ENCODE data around the gene RASAL2.
"Not testable (repeated sequence)": the region's sequence is repeated elsewhere in the genome, so short reads cannot be mapped to it uniquely, and the experiment has no call there.

Gene RASAL2

DNA sequence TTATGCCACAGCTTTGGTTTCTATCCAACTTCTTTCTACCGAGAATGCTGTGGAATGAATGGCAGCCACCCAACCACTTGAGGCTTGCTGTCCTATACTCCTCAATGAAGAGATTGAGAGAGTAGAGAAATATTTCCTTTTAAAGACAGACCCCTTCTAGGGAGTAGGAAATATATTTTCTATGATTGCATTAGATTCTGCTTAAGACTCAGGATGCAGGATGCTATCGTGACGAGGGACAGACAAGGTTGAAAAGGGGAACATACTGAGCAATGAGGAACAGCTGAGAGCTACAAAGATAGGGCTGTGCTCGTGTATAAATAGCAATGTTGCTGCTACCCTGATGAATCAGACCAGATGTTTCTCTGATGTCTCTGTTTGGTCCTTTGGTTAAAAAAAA lies 7.1 kb upstream of the RASAL2 start:
- no peaks in the 10 kb centered on the region for H3K36me3 ChIP-seq (ENCODE audit: insufficient read depth, low read length)
- H3K79me2 ChIP-seq (ENCODE audit: insufficient read depth, low read length): no peaks in the 10 kb centered on the region
- TF ChIP-seq EZH2phosphoT487 (IDR thresholded peaks at IDR 0.05; ENCODE audit: borderline replicate concordance): no peak
- TF ChIP-seq, protein P1, sequence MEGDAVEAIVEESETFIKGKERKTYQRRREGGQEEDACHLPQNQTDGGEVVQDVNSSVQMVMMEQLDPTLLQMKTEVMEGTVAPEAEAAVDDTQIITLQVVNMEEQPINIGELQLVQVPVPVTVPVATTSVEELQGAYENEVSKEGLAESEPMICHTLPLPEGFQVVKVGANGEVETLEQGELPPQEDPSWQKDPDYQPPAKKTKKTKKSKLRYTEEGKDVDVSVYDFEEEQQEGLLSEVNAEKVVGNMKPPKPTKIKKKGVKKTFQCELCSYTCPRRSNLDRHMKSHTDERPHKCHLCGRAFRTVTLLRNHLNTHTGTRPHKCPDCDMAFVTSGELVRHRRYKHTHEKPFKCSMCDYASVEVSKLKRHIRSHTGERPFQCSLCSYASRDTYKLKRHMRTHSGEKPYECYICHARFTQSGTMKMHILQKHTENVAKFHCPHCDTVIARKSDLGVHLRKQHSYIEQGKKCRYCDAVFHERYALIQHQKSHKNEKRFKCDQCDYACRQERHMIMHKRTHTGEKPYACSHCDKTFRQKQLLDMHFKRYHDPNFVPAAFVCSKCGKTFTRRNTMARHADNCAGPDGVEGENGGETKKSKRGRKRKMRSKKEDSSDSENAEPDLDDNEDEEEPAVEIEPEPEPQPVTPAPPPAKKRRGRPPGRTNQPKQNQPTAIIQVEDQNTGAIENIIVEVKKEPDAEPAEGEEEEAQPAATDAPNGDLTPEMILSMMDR (conservative IDR thresholded peaks at IDR 0.05; ENCODE audit: low read length): no peak
- H2AFZ ChIP-seq (ENCODE audit: low read length): no peak overlapping the region
- no peak overlapping the region for H3K4me3 ChIP-seq (ENCODE audit: low read length, poor library complexity, severe bottlenecking)
- H3K9me2 ChIP-seq (replicated peaks; ENCODE audit: low read depth, low read length): no peaks in the 10 kb centered on the region
- no peaks in the 10 kb centered on the region for H3K9me3 ChIP-seq (ENCODE audit: insufficient read depth, low read depth, low read length)
- no peaks in the 10 kb centered on the region for H3K4me1 ChIP-seq (ENCODE audit: insufficient read depth, low read length, poor library complexity, severe bottlenecking)
- H3K9ac ChIP-seq (ENCODE audit: low read depth, low read length, poor library complexity, severe bottlenecking): no peak overlapping the region
- no peaks in the 10 kb centered on the region for H3F3A ChIP-seq (ENCODE audit: low read depth)
- no peaks in the 10 kb centered on the region for H3K27me3 ChIP-seq (ENCODE audit: insufficient read depth, low read length, poor library complexity, severe bottlenecking)
- no peaks in the 10 kb centered on the region for H4K20me1 ChIP-seq (ENCODE audit: insufficient read depth, low read length, poor library complexity, severe bottlenecking)
- no peak overlapping the region for H3K4me2 ChIP-seq (ENCODE audit: low read depth, low read length, poor library complexity, severe bottlenecking)

DNA sequence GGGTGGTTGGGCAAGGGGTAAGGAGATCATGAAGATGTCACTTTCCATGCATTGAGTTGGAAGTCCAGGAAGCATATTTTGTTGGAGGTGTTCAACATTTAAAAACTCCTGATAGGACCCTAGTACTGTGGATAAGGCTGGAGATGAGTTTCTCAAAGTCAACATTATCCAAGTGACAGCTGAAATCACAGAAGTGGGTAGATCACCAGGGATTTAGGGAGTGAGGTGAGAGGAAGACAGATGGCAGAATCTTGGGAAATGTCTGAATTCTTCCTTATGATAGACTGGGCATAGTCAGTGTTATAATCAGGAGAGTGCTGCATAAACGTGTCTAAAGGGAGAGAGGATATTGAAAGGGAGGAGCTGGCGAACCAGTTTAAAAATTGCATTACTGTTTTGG lies 5.3 kb upstream of the RASAL2 start:
- TF ChIP-seq, protein P1 (conservative IDR thresholded peaks at IDR 0.05; ENCODE audit: low read length): no peak
- no peak for TF ChIP-seq EZH2phosphoT487 (IDR thresholded peaks at IDR 0.05; ENCODE audit: borderline replicate concordance)
- Histone ChIP-seq H3K9me2 (replicated peaks; ENCODE audit: low read depth, low read length) (no peaks in the 10 kb centered on the region), H4K20me1 (ENCODE audit: insufficient read depth, low read length, poor library complexity, severe bottlenecking) (no peaks in the 10 kb centered on the region), H3K36me3 (ENCODE audit: insufficient read depth, low read length) (no peaks in the 10 kb centered on the region), H3K9ac (ENCODE audit: low read depth, low read length, poor library complexity, severe bottlenecking) (no peak overlapping the region), H3K79me2 (ENCODE audit: insufficient read depth, low read length) (no peaks in the 10 kb centered on the region), H3F3A (ENCODE audit: low read depth) (no peaks in the 10 kb centered on the region), H3K4me2 (ENCODE audit: low read depth, low read length, poor library complexity, severe bottlenecking) (no peak overlapping the region), H3K9me3 (ENCODE audit: insufficient read depth, low read depth, low read length) (no peaks in the 10 kb centered on the region), H3K4me3 (ENCODE audit: low read length, poor library complexity, severe bottlenecking) (no peak overlapping the region), H2AFZ (ENCODE audit: low read length) (no peak overlapping the region), H3K27me3 (ENCODE audit: insufficient read depth, low read length, poor library complexity, severe bottlenecking) (no peaks in the 10 kb centered on the region), H3K4me1 (ENCODE audit: insufficient read depth, low read length, poor library complexity, severe bottlenecking) (no peaks in the 10 kb centered on the region)

DNA sequence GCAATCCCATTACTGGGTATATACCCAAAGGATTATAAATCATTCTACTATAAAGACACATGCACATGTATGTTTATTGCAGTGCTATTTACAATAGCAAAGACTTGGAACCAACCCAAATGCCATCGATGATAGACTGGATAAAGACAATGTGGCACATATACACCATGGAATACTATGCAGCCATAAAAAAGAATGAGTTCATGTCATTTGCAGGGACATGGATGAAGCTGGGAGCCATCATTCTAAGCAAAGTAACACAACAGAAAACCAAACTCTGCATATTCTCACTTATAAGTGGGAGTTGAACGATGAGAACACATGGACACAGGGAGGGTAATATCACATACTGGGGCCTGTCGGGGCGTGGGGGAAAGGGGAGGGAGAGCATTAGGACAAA lies 2.5 kb upstream of the RASAL2 start:
- H2AFZ ChIP-seq (ENCODE audit: low read length); H3K79me2 ChIP-seq (ENCODE audit: insufficient read depth, low read length); H3K9me3 ChIP-seq (ENCODE audit: insufficient read depth, low read depth, low read length); H3K36me3 ChIP-seq (ENCODE audit: insufficient read depth, low read length); H3K4me2 ChIP-seq (ENCODE audit: low read depth, low read length, poor library complexity, severe bottlenecking); H3K9me2 ChIP-seq (replicated peaks; ENCODE audit: low read depth, low read length); H3K27me3 ChIP-seq (ENCODE audit: insufficient read depth, low read length, poor library complexity, severe bottlenecking); H4K20me1 ChIP-seq (ENCODE audit: insufficient read depth, low read length, poor library complexity, severe bottlenecking); H3K4me1 ChIP-seq (ENCODE audit: insufficient read depth, low read length, poor library complexity, severe bottlenecking); H3K4me3 ChIP-seq (ENCODE audit: low read length, poor library complexity, severe bottlenecking); H3K9ac ChIP-seq (ENCODE audit: low read depth, low read length, poor library complexity, severe bottlenecking); H3F3A ChIP-seq (ENCODE audit: low read depth): not testable (repeated sequence)

DNA sequence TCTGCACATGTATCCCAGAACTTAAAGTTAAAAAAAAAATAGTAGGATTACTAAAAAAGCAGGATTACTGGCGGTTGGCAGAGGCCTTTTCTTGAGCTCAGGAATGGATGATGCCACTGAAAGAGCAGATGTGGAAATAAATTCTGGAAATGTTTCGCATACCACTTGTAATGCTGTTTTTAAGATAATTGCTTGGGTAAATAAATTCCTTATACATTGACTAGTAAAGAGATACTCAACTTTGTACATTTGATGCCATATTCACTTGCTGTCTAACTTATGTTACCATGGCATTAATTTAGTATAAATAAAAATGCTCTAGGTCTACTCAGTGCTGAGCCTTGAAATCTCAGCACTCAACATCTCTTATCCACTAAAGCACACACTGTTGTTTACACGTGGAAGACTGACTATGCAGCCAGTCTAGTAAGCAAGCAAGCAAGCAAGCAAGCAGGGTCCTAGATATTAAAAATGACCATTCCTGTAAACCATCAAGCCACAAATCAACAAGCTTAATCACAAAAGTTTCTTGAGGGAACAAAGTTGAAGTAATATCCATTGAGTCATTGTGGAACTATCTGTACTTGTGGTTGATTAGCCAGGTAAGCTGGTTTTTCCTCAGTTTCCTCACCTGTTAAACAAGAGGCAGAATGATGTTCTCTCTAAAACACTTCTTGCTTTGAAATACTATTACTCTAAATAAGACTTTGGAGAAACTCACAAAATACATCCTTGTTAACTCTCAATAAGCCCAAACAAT lies 1.7 kb upstream of the RASAL2 start:
- H3K4me2 ChIP-seq (ENCODE audit: low read depth, low read length, poor library complexity, severe bottlenecking): no peak overlapping the region
- H3K4me3 ChIP-seq (ENCODE audit: low read length, poor library complexity, severe bottlenecking): no peak overlapping the region
- no peaks in the 10 kb centered on the region for H3K4me1 ChIP-seq (ENCODE audit: insufficient read depth, low read length, poor library complexity, severe bottlenecking)
- H3K9me2 ChIP-seq (replicated peaks; ENCODE audit: low read depth, low read length): no peaks in the 10 kb centered on the region
- H3K27me3 ChIP-seq (ENCODE audit: insufficient read depth, low read length, poor library complexity, severe bottlenecking): no peaks in the 10 kb centered on the region
- no peak overlapping the region for H2AFZ ChIP-seq (ENCODE audit: low read length)
- no peak for TF ChIP-seq EZH2phosphoT487 (IDR thresholded peaks at IDR 0.05; ENCODE audit: borderline replicate concordance)
- TF ChIP-seq, protein P1 (conservative IDR thresholded peaks at IDR 0.05; ENCODE audit: low read length): no peak
- H3K9ac ChIP-seq (ENCODE audit: low read depth, low read length, poor library complexity, severe bottlenecking): no peak overlapping the region
- H3K36me3 ChIP-seq (ENCODE audit: insufficient read depth, low read length): no peaks in the 10 kb centered on the region
- H3F3A ChIP-seq (ENCODE audit: low read depth): no peaks in the 10 kb centered on the region
- no peaks in the 10 kb centered on the region for H3K79me2 ChIP-seq (ENCODE audit: insufficient read depth, low read length)
- no peaks in the 10 kb centered on the region for H4K20me1 ChIP-seq (ENCODE audit: insufficient read depth, low read length, poor library complexity, severe bottlenecking)
- no peaks in the 10 kb centered on the region for H3K9me3 ChIP-seq (ENCODE audit: insufficient read depth, low read depth, low read length)

All from Loucy (cell line).